GM13976 (cell line): Measurements from ENCODE around the gene VEPH1.

Experiments
- DNase-seq: peaks from one replicate; pipeline ENCODE4 v3.0.0; 2012; ENCODE audit warnings: low spot score
- in situ Hi-C: fragments of 300-500 bp; cut with MboI; formaldehyde crosslinking; loops from one replicate; pipeline ENCODE4 v1.12.0; 2022; ENCODE audit warnings: low sequenced_read_pairs, mixed read lengths, inconsistent platforms; ENCODE audit not compliant: unreplicated experiment
- TF ChIP-seq, protein P1 (sequence below): IDR thresholded peaks from 2 replicates; pipeline ENCODE4 v1.5.1; 2012; ENCODE audit warnings: borderline replicate concordance, mild to moderate bottlenecking; ENCODE audit not compliant: insufficient read depth; ENCODE audit errors: extremely low read depth, missing control alignments, control extremely low read depth

VEPH1 gene

GRCh38 chr3:157301755-157302154, 201.5 kb downstream of the VEPH1 start:
- TF ChIP-seq, protein P1, sequence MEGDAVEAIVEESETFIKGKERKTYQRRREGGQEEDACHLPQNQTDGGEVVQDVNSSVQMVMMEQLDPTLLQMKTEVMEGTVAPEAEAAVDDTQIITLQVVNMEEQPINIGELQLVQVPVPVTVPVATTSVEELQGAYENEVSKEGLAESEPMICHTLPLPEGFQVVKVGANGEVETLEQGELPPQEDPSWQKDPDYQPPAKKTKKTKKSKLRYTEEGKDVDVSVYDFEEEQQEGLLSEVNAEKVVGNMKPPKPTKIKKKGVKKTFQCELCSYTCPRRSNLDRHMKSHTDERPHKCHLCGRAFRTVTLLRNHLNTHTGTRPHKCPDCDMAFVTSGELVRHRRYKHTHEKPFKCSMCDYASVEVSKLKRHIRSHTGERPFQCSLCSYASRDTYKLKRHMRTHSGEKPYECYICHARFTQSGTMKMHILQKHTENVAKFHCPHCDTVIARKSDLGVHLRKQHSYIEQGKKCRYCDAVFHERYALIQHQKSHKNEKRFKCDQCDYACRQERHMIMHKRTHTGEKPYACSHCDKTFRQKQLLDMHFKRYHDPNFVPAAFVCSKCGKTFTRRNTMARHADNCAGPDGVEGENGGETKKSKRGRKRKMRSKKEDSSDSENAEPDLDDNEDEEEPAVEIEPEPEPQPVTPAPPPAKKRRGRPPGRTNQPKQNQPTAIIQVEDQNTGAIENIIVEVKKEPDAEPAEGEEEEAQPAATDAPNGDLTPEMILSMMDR = no peak
- no peak for DNase-seq
- in situ Hi-C loops = no loop called here

DNA sequence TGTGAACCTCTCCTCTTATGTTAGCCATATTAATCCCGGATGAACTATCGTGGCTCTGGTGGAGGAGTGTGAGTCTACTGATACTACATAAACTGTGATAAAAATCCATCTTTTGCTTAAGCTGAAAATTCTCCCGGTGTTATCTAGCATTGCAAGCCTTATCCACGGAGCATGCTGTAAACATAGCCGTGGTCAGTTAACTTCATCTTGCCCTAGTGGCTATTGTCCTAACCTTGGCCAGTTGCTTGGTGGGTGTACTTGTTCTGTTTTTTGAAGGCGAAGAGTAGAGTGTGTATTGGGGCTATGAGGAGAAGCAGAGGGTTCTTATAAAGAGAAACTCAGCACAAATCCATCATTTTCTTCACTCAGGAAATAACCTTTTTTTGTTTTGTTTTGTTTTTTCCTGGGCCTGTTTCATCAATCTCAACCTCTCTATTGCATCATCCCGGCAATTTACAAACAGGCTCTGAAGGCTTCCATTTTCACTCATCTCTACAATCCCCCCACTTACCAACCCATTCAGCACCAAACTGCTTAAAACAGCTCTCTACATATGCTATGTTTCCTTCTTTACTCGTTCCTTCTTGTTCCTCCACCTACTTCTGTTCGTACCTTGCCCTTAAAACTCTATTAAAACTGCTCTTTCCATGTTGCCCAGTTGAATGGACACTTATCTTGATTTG, 202.1 kb downstream of the VEPH1 start:
- DNase-seq = no peak
- TF ChIP-seq, protein P1 = no peak
- in situ Hi-C loops = no loop called here

- TF ChIP-seq, protein P1 = no peak
- no peak for DNase-seq
- in situ Hi-C loops = no loop called here
Observed at GRCh38 chr3:157300094-157300493, 203.1 kb downstream of the VEPH1 start.

DNA sequence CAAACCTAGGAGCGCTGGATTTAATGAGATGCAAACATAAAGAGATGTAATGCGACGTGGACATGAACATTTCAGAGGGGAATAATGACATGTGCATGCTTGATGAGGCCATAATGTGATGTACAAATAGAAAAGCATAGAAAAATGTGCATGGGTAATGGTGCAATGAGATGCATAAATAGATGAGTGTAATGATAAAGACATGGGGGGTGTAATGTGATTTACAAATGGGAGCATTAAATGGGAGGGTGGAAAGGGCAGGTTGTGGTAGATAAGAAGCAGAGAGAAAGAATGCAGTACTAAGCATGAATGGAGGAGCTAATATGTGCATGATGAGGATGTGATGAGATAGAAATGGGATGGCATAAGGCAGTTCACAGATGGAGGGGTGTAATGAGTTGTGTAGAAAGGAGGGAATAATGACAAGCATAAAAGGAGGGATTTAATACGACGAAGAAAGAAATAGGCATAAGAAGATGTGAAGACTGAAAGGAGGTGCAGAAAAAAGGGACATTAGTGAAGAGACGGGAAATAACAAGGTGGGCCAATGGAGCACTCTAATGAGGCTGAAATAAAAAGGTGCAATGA, 205.8 kb downstream of the VEPH1 start:
- in situ Hi-C loops = no loop called here
- TF ChIP-seq, protein P1 = no peak
- no peak for DNase-seq

DNA sequence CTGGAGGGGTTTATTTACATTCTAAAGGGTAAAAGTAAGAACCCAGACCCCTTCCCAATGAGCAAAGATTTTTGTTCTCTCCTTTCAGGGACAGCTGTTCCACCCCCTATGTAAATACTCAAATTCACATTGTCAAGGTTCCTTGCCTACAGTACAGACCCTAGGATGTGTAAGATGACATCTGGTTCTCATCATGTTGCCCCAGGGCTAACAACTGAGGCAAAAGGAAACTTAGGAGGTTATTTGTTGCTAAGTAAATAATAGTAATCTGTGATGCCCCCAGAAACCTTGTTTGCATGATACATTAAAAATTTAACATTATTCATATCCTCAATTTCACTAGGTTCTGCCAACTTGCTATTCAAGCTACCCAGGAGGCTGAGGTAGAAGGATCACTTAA, 208.3 kb downstream of the VEPH1 start:
- in situ Hi-C loops = no loop called here
- no peak for DNase-seq
- TF ChIP-seq, protein P1 = no peak

GRCh38 chr3:157294491-157294890, 208.7 kb downstream of the VEPH1 start:
- DNase-seq = no peak
- in situ Hi-C loops = no loop called here
- TF ChIP-seq, protein P1 = no peak
